Esophagus muscularis mucosa (tissue), 4 donors: ENCODE results near the gene HBEGF. TPM values are rescaled to one million over a fixed set of nuclear protein-coding genes. Genes with fewer than 3 reads are reported as not detected.

Source experiments
- DNase-seq: peaks from one replicate; pipeline ENCODE4 v3.0.0-alpha.2; 2017; ENCODE audit errors: extremely low spot score
- H3K27ac ChIP-seq, 4 donors: fragments of 200-600 bp; sonication (generic); replicated peaks in 1 of 4; 1 replicate in 3 of 4; 2 replicates in 1 of 4; pipeline ENCODE4 v1.5.1; 2016 to 2019; ENCODE audit warnings: mild to moderate bottlenecking in 1 of 4
- H3K27me3 ChIP-seq, 4 donors: fragments of 200-600 bp; sonication (generic); one replicate each; pipeline versions ENCODE4 v1.5.1 to v1.6.0; 2016 to 2019
- H3K36me3 ChIP-seq, 4 donors: fragments of 200-600 bp; sonication (generic); one replicate each; pipeline ENCODE4 v1.5.1; 2016 to 2019
- H3K4me1 ChIP-seq, 4 donors: fragments of 200-600 bp; sonication (generic); one replicate each; pipeline ENCODE4 v1.5.1; 2016 to 2019
- H3K4me3 ChIP-seq, 4 donors: fragments of 200-600 bp; sonication (generic); 1 replicate in 2 of 4; 2 replicates in 2 of 4; pipeline ENCODE4 v1.5.1; 2016 to 2019; ENCODE audit warnings: mild to moderate bottlenecking in 4 of 4, moderate library complexity in 1 of 4
- H3K9me3 ChIP-seq, 4 donors: fragments of 200-600 bp; sonication (generic); 1 replicate in 3 of 4; 2 replicates in 1 of 4; pipeline ENCODE4 v1.5.1; 2016 to 2019
- CTCF ChIP-seq, 3 experiments: fragments of 200-600 bp in 2 of 3; fragments of 450-650 bp in 1 of 3; sonication (generic) in 2 of 3; IDR thresholded peaks; one replicate each; pipeline ENCODE4 v1.5.1; 2017 to 2019; ENCODE audit warnings: antibody characterized with exemption in 3 of 3, mild to moderate bottlenecking in 2 of 3, moderate library complexity in 1 of 3
- EP300 ChIP-seq: sonication (generic); formaldehyde crosslinking; IDR thresholded peaks from one replicate; pipeline ENCODE4 v1.6.1; 2017; ENCODE audit warnings: antibody characterized with exemption
- POLR2A ChIP-seq: fragments of 450-650 bp; IDR thresholded peaks from one replicate; pipeline ENCODE4 v1.6.1; 2017; ENCODE audit warnings: antibody characterized with exemption, moderate library complexity, mild to moderate bottlenecking, low read depth
- POLR2AphosphoS5 ChIP-seq, 2 donors: sonication (generic); formaldehyde crosslinking; IDR thresholded peaks; one replicate each; pipeline ENCODE4 v1.6.1; 2017; ENCODE audit warnings: antibody characterized with exemption in 2 of 2
- WGBS: methylation state at CpG from one replicate; pipeline ENCODE4 v1.1.5; 2018; 5-methylcytosine and 5-hydroxymethylcytosine counted together
- intact Hi-C: fragments of 100-400 bp; cut with DNase I; formaldehyde crosslinking; loops from one replicate; pipeline ENCODE4 v1.15.1; 2023
- total RNA-seq, 4 donors: library from RNA; depleted of rRNA; stranded (reverse); fragments of >200 nt; gene quantifications; one replicate each; pipeline versions ENCODE4 v1.1.0 to v1.2.1, GENCODE V29; 2016

HBEGF gene
- total RNA-seq, 4 donors from 2014 or later, result 6.6 to 20.0 (median 8.2) TPM

DNA sequence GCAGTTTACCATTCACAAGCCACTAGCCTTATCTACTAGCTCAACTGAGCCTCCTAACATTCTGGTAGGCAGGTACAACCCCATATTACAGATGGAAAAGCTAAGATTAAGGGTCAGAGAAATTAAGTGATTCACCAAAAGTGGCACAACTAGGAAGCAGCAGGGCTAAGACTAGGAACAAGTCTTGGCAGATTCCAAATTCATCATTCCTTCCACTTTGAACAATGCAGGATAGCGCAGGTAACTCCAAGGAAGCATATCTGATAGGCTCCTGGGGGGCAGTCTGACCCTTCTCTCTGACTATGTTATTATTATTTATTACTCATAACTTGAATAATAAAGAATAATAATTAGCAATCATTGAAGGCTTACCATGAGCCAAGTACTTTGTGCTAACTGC lies 8.5 kb downstream of the HBEGF start:
- no peak overlapping the region for H3K4me3 ChIP-seq
- H3K9me3 ChIP-seq, result no peaks in the 10 kb centered on the region
- 95% methylated on average over 1 of the region's 1 CpG for WGBS
- intact Hi-C loops, result no loop called here
- H3K27me3 ChIP-seq, result no peaks in the 10 kb centered on the region
- TF ChIP-seq EP300 (no peak), POLR2A (no peak), POLR2AphosphoS5 (IDR thresholded peaks at IDR 0.05) (no peak), CTCF (IDR thresholded peaks at IDR 0.05) (no peak)
- H3K4me1 ChIP-seq, result peaks cover 52 to 72% (median 66%) of the 10 kb centered on the region in 4 donors
- DNase-seq, result no peak
- H3K27ac ChIP-seq, result peak overlapping the region in 1 of 4 donors; percentile 77
- peaks cover 12 to 71% (median 32%) of the 10 kb centered on the region in 4 donors for H3K36me3 ChIP-seq

DNA sequence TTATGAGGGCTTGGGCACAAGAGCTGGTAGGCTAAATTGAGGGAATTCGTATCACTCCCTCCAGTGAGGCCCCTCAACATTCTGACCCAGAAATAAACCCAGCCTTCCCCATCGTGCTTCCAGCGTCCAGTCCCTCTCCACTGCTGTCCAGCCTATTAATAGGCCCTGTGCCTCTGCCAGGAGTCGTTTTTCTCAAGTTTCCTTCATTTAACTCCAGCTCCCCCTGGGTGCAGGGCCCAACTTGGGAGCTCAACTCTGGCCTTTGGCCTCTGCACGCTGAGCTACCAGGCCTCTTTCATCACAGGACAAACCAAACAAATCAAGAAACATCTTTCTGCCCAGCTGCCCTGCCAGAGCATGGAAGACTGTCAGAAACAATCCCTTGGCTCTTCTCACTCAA lies 10.0 kb downstream of the HBEGF start:
- no peak for TF ChIP-seq CTCF (IDR thresholded peaks at IDR 0.05)
- TF ChIP-seq POLR2A, result no peak
- TF ChIP-seq POLR2AphosphoS5 (IDR thresholded peaks at IDR 0.05), result no peak
- no peak for TF ChIP-seq EP300
- Histone ChIP-seq H3K4me3 (no peak overlapping the region), H3K36me3 (peaks cover 12 to 66% (median 36%) of the 10 kb centered on the region in 4 donors), H3K27me3 (no peaks in the 10 kb centered on the region), H3K27ac (peak overlapping the region; percentile 47 to 77 (median 66)), H3K4me1 (peaks cover 37 to 57% (median 51%) of the 10 kb centered on the region in 4 donors), H3K9me3 (no peaks in the 10 kb centered on the region)
- 45% methylated on average over 5 of the region's 5 CpGs for WGBS
- no peak for DNase-seq
- intact Hi-C loops, result no loop called here

- Histone ChIP-seq H3K4me1 (peaks cover 17 to 24% (median 19%) of the 10 kb centered on the region in 4 donors), H3K9me3 (no peaks in the 10 kb centered on the region), H3K4me3 (no peak overlapping the region), H3K27me3 (no peaks in the 10 kb centered on the region), H3K36me3 (peaks cover 12 to 42% (median 30%) of the 10 kb centered on the region in 4 donors), H3K27ac (no peak overlapping the region)
- WGBS, result 90% methylated on average over 1 of the region's 1 CpG
- intact Hi-C loops, result no loop called here
- no peak for DNase-seq
- no peak for TF ChIP-seq POLR2AphosphoS5 (IDR thresholded peaks at IDR 0.05)
- TF ChIP-seq CTCF (IDR thresholded peaks at IDR 0.05), result no peak
- no peak for TF ChIP-seq POLR2A
- no peak for TF ChIP-seq EP300
Observed at GRCh38 chr5:140331638-140332037, 14.8 kb downstream of the HBEGF start.

- TF ChIP-seq POLR2AphosphoS5 (IDR thresholded peaks at IDR 0.05) (peak in 1 of 2 donors; percentile 35), EP300 (no peak)
- Histone ChIP-seq H3K9me3 (no peaks in the 10 kb centered on the region), H3K36me3 (peaks cover 12 to 30% (median 26%) of the 10 kb centered on the region in 4 donors), H3K4me1 (peaks cover 7 to 15% (median 11%) of the 10 kb centered on the region in 4 donors), H3K27ac (no peak overlapping the region), H3K27me3 (no peaks in the 10 kb centered on the region), H3K4me3 (no peak overlapping the region)
- no peak for DNase-seq
- intact Hi-C loops, result no loop called here
- 73% methylated on average over 5 of the region's 5 CpGs for WGBS
Observed at GRCh38 chr5:140329739-140330481, 16.5 kb downstream of the HBEGF start.

- H3K4me1 ChIP-seq, result peaks cover 24 to 32% (median 28%) of the 10 kb centered on the region in 4 donors
- H3K4me3 ChIP-seq, result no peak overlapping the region
- no peaks in the 10 kb centered on the region for H3K9me3 ChIP-seq
- intact Hi-C loops, result no loop called here
- TF ChIP-seq POLR2AphosphoS5 (IDR thresholded peaks at IDR 0.05) (no peak), POLR2A (no peak), EP300 (no peak), CTCF (IDR thresholded peaks at IDR 0.05) (no peak)
- no peak for DNase-seq
- 94% methylated on average over 8 of the region's 8 CpGs for WGBS
- H3K27ac ChIP-seq, result no peak overlapping the region
- no peaks in the 10 kb centered on the region for H3K27me3 ChIP-seq
- H3K36me3 ChIP-seq, result peaks cover 0 to 13% (median 11%) of the 10 kb centered on the region in 4 donors
Observed at GRCh38 chr5:140328036-140328764, 18.2 kb downstream of the HBEGF start.
